HEK293 (cell line): ENCODE data around the gene NNMT.

Source experiments
- CTCF ChIA-PET: fragments of 350-600 bp; formaldehyde crosslinking; extraction: SDS; loops from one replicate; lab custom pipeline; 2021; ENCODE audit warnings: antibody characterized with exemption; lab: Yijun Ruan, JAX
- POLR2A ChIA-PET: fragments of 300-600 bp; formaldehyde crosslinking; extraction: SDS; loops from one replicate; lab custom pipeline; 2020; ENCODE audit warnings: antibody characterized with exemption, inconsistent platforms; lab: Yijun Ruan, JAX
- H3K27ac ChIP-seq: fragments of 200-500 bp; sonication (Bioruptor generic); 2 replicates; pipeline ENCODE4 v1.5.1; 2014; ENCODE audit warnings: low read depth, low read length, control low read depth, inconsistent platforms; ENCODE audit errors: extremely low read depth
- H3K36me3 ChIP-seq, 2 experiments: fragments of 200-500 bp in 1 of 2; sonication (Bioruptor generic) in 1 of 2; 1 replicate in 1 of 2; 2 replicates in 1 of 2; pipeline ENCODE4 v1.5.1; 2014 to 2017; ENCODE audit warnings: inconsistent platforms in 2 of 2, low read length in 2 of 2; ENCODE audit not compliant: control insufficient read depth in 2 of 2, insufficient read depth in 1 of 2
- H3K4me1 ChIP-seq: fragments of 200-500 bp; sonication (Bioruptor generic); 2 replicates; pipeline ENCODE4 v1.5.1; 2014; ENCODE audit warnings: mild to moderate bottlenecking, low read length, inconsistent platforms; ENCODE audit not compliant: control insufficient read depth, insufficient read depth
- H3K4me3 ChIP-seq: 2 replicates; pipeline ENCODE4 v1.5.1; 2011; ENCODE audit warnings: low read depth, mild to moderate bottlenecking, control low read depth, low read length, moderate library complexity
- H3K9me3 ChIP-seq: fragments of 200-500 bp; sonication (Bioruptor generic); 2 replicates; pipeline ENCODE4 v1.5.1; 2014; ENCODE audit warnings: low read depth, low read length, inconsistent platforms; ENCODE audit not compliant: control insufficient read depth, insufficient read depth
- GLI2 ChIP-seq: fragments of 450-650 bp; formaldehyde crosslinking; IDR thresholded peaks from 2 replicates; pipeline ENCODE4; 2017; ENCODE audit warnings: missing biosample characterization, missing genetic modification characterization, low read depth, borderline replicate concordance
- KLF9 ChIP-seq: fragments of 450-650 bp; formaldehyde crosslinking; IDR thresholded peaks from 2 replicates; pipeline ENCODE4 v1.5.1; 2016; ENCODE audit warnings: missing biosample characterization, missing genetic modification characterization, low read depth
- MEIS1 ChIP-seq: sonication (generic); formaldehyde crosslinking; IDR thresholded peaks from 2 replicates; pipeline ENCODE4 v1.8.1; 2022; ENCODE audit warnings: missing genetic modification reagents, mild to moderate bottlenecking, borderline replicate concordance
- MYNN ChIP-seq: fragments of 450-650 bp; formaldehyde crosslinking; IDR thresholded peaks from 2 replicates; pipeline ENCODE4 v1.5.1; 2016; ENCODE audit warnings: missing biosample characterization, missing genetic modification characterization, borderline replicate concordance
- PBX3 ChIP-seq: sonication (generic); formaldehyde crosslinking; IDR thresholded peaks from 2 replicates; pipeline ENCODE4 v1.8.1; 2022; ENCODE audit warnings: mild to moderate bottlenecking, moderate library complexity, missing genetic modification reagents
- ZFP41 ChIP-seq: fragments of 450-650 bp; formaldehyde crosslinking; IDR thresholded peaks from 2 replicates; pipeline ENCODE4 v1.5.1; 2016; ENCODE audit warnings: missing biosample characterization, missing genetic modification characterization, borderline replicate concordance
- ZIC2 ChIP-seq: fragments of 450-650 bp; formaldehyde crosslinking; IDR thresholded peaks from 2 replicates; pipeline ENCODE4 v1.5.1; 2016; ENCODE audit warnings: missing biosample characterization, missing genetic modification characterization
- ZNF366 ChIP-seq: fragments of 450-650 bp; formaldehyde crosslinking; conservative IDR thresholded peaks from 2 replicates; pipeline ENCODE4 v1.5.1; 2016; ENCODE audit warnings: missing biosample characterization, missing genetic modification characterization
- ZNF449 ChIP-seq: fragments of 450-650 bp; formaldehyde crosslinking; IDR thresholded peaks from 2 replicates; pipeline ENCODE4 v1.5.1; 2017; ENCODE audit warnings: missing biosample characterization, mild to moderate bottlenecking, missing genetic modification characterization, moderate library complexity
- ZNF518A ChIP-seq: fragments of 450-650 bp; formaldehyde crosslinking; conservative IDR thresholded peaks from 2 replicates; pipeline ENCODE4 v1.5.1; 2016; ENCODE audit warnings: low read depth, missing biosample characterization, missing genetic modification characterization
- ZNF530 ChIP-seq: fragments of 450-650 bp; formaldehyde crosslinking; IDR thresholded peaks from 2 replicates; pipeline ENCODE4 v1.5.1; 2016; ENCODE audit warnings: low read depth, missing biosample characterization, missing genetic modification characterization
- ZNF639 ChIP-seq: fragments of 450-650 bp; formaldehyde crosslinking; IDR thresholded peaks from 2 replicates; pipeline ENCODE4 v1.5.1; 2016; ENCODE audit warnings: missing biosample characterization, missing genetic modification characterization
- ZNF654 ChIP-seq: fragments of 450-650 bp; formaldehyde crosslinking; IDR thresholded peaks from 2 replicates; pipeline ENCODE4 v1.5.1; 2016; ENCODE audit warnings: low read depth, missing biosample characterization, missing genetic modification characterization
- ZNF701 ChIP-seq: fragments of 450-650 bp; formaldehyde crosslinking; IDR thresholded peaks from 2 replicates; pipeline ENCODE4 v1.5.1; 2016; ENCODE audit warnings: missing biosample characterization, missing genetic modification characterization
- ZNF747 ChIP-seq: fragments of 450-650 bp; formaldehyde crosslinking; IDR thresholded peaks from 2 replicates; pipeline ENCODE4 v1.5.1; 2016; ENCODE audit warnings: missing biosample characterization, missing genetic modification characterization
- ZSCAN16 ChIP-seq: fragments of 450-650 bp; formaldehyde crosslinking; IDR thresholded peaks from 2 replicates; pipeline ENCODE4 v1.5.1; 2016; ENCODE audit warnings: missing biosample characterization, missing genetic modification characterization

The NNMT gene

GRCh38 chr11:114253771-114254170 lies 42.4 kb upstream of the NNMT start:
- ChIA-PET CTCF (interaction anchor here (0.5 to 1.4 kb wide), 2 partner anchors 59 to 259 kb away, joined by 4 to 5 read pairs; no protein-coding TSS in a partner anchor), POLR2A (no interaction called here)

More at GRCh38 chr11:114253771-114254170, 42.4 kb upstream of the NNMT start:
- Histone ChIP-seq H3K9me3 (no peaks in the 10 kb centered on the region), H3K4me1 (no peaks in the 10 kb centered on the region), H3K36me3 (peaks cover 0 to 4% of the 10 kb centered on the region in 2 experiments; a peak in 1 of 3 replicates), H3K4me3 (no peak overlapping the region), H3K27ac (no peak overlapping the region)
- TF ChIP-seq ZNF654 (tag by site-specific recombination) = no peak
- TF ChIP-seq ZNF366 = no peak
- TF ChIP-seq MEIS1 = no peak
- no peak for TF ChIP-seq ZSCAN16 (tag by site-specific recombination)
- no peak for TF ChIP-seq MYNN
- TF ChIP-seq ZIC2 (tag by site-specific recombination) = no peak
- no peak for TF ChIP-seq ZNF639 (tag by site-specific recombination)
- TF ChIP-seq ZNF747 (tag by site-specific recombination) = no peak
- no peak for TF ChIP-seq ZNF518A
- no peak for TF ChIP-seq GLI2 (tag by site-specific recombination)
- TF ChIP-seq ZNF530 = no peak
- no peak for TF ChIP-seq KLF9 (tag by site-specific recombination)
- no peak for TF ChIP-seq PBX3 (CRISPR knock-in tag)
- no peak for TF ChIP-seq ZFP41 (tag by site-specific recombination)
- no peak for TF ChIP-seq ZNF449 (tag by site-specific recombination)
- TF ChIP-seq ZNF701 (tag by site-specific recombination) = no peak
